Mucosa of gallbladder (tissue), 1 donor: ENCODE results near the gene NEGR1. TPM values are rescaled to one million over a fixed set of nuclear protein-coding genes. Genes with fewer than 3 reads are reported as not detected.

ENCODE experiments used
- DNase-seq: peaks from one replicate; pipeline ENCODE4 v3.0.0-alpha.2; 2020; ENCODE audit warnings: low spot score
- total RNA-seq: library from RNA; stranded (reverse); gene quantifications from one replicate; pipeline ENCODE4 v1.2.1, GENCODE V29; 2021
- donor health status: DM: no; HTN: no; CAD: no.

NEGR1 gene
- total RNA-seq, 1 donor from 2014 or later, result 26.9 TPM

- no peak for DNase-seq
Observed at GRCh38 chr1:71634159-71634558, 648.2 kb downstream of the NEGR1 start.

DNA sequence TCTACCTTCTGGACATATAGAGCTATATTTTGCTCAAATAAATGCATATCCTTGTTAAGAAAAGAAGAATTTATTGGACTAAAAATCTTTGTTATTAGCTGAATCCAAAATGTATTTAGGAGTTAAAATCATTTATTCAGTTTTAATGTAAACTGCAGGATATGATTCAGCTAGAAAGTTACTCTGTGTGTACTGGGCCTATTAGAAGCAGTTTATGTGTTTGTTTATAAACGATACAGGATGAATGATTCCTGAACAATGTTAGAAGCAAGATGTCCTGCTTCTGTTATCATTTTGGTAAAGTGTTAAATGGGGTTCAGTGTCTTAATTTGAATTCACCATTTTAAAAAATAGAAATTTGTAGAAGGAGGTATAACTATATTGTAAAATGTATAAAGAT is 652.3 kb downstream of the NEGR1 start:
- DNase-seq, result no peak

- no peak for DNase-seq
Observed at GRCh38 chr1:71625004-71625403, 657.3 kb downstream of the NEGR1 start.

DNA sequence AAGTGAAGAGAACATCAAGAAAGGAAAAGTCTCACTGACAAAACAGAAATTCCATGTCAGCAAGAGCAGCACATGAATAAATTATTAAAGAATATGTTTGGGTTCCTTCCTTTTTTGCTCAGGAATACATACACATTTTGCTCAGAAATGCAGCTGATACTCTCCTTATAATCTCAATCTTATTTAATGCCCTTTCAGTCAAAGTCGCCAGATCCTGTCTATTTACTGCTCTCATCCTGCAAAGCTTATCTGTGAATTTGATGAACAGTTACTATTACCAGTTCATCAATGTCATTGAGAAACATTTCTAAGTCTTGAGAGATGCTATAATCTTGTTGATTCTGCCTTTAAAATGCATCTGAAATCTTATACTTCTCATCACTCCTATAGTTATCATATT is 658.5 kb downstream of the NEGR1 start:
- no peak for DNase-seq

GRCh38 chr1:71621785-71622184 is 660.6 kb downstream of the NEGR1 start:
- DNase-seq, result no peak

DNA sequence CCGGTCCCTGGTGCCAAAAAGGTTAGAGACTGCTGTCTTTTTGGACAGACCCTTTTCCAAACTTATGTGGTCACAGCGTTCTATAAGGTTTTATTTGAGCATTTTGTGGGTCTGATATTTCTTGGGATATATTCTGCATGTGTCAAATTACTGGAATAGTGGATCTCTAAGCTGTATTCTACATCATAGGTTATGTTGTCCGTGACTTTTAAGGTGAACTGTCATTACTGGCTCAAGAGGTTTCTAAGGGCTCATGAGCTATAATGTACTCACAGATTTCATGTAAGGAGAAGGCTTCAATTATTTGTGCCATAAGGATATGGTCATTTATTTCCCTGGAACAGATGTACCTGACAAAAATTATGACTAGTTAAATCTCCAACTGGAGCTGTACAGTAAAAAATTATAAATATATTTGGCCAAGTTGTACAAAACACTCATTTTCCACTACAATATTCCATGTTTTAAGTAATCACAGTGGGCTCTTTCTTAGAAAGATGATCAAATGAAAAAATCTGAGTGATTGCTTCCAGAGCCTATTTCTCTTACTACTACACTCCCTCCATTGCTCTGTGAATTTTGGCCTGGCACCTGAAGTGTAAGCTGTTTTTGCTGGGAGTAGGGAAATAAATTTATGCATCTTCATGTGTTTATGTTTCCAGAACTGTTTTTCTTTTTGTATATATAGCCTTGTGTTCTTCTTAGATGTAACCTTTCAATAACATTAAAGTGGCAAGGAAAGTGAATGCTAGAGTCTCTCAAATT is 663.4 kb downstream of the NEGR1 start:
- no peak for DNase-seq

- DNase-seq, result no peak
Observed at GRCh38 chr1:71618191-71618590, 664.1 kb downstream of the NEGR1 start.

- DNase-seq, result no peak
Observed at GRCh38 chr1:71610476-71610875, 671.9 kb downstream of the NEGR1 start.

GRCh38 chr1:71603044-71603776 is 679.1 kb downstream of the NEGR1 start:
- DNase-seq, result no peak

- no peak for DNase-seq
Observed at GRCh38 chr1:71600023-71600422, 682.3 kb downstream of the NEGR1 start.

DNA sequence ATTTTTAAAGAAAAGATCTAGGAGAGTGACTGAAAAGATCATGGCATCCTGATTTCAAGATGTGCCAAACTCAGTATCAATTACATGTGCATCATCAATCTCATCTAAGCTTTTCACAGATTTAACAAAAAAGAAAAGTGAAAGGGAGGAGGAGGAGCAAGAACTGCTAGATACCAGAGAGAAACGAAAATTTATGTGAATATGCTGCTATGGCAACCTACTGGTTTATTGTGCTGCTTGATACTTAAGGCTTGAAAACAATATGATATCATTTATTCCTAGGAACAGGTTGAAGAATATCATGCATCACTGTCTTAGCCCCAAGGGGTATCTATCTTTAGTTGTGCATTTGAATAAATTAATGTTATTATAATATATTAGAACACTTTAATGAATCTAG is 683.0 kb downstream of the NEGR1 start:
- DNase-seq, result no peak

- no peak for DNase-seq
Observed at GRCh38 chr1:71593523-71593922, 688.8 kb downstream of the NEGR1 start.

- no peak for DNase-seq
Observed at GRCh38 chr1:71592646-71593274, 689.6 kb downstream of the NEGR1 start.

GRCh38 chr1:71589005-71589404 is 693.3 kb downstream of the NEGR1 start:
- no peak for DNase-seq

- peak; percentile 14 for DNase-seq
Observed at GRCh38 chr1:71587961-71588360, 694.4 kb downstream of the NEGR1 start.

- DNase-seq, result no peak
Observed at GRCh38 chr1:71586030-71586429, 696.3 kb downstream of the NEGR1 start.

GRCh38 chr1:71583756-71584155 is 698.6 kb downstream of the NEGR1 start:
- DNase-seq, result no peak

DNA sequence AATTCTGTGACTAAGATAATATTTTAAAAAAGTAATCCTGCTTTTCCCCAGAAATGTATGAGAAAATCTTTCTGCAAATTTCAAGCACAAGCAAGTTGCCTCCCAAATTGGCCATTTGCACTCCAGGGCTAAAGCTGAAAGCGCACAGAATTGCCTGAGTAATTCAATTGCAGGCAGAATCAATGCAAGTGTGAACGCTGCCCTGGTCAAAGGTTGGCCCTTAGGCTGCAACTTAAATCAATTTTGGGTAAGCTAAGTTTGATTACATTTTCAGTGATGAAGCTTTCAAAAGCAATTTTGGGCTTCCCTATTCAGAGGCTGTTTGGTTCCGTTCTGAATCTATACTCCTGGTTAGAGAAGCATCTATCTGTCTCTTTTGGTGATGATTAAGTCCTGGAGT is 699.7 kb downstream of the NEGR1 start:
- DNase-seq, result peak; percentile 12

- no peak for DNase-seq
Observed at GRCh38 chr1:71577451-71578131, 704.7 kb downstream of the NEGR1 start.

- DNase-seq, result no peak
Observed at GRCh38 chr1:71572038-71572437, 710.3 kb downstream of the NEGR1 start.

DNA sequence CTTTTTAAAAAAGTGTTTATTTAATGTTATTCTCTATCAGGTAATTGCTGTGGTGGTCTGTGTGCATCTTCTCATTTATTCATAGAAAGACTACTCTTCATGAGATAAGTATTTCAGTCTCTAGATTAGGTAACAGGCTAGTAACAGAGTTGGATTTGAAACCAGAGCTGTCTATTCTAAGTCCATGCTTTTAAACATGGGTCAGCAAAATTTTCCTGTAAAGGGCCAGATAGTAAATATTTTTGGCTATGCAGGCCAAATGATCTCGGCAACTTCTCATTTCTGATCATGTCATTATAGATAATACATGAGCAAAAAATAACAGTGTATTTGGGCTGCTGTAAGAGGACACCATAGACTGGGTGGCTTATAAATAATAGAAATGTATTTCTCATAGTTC is 715.9 kb downstream of the NEGR1 start:
- DNase-seq, result no peak

DNA sequence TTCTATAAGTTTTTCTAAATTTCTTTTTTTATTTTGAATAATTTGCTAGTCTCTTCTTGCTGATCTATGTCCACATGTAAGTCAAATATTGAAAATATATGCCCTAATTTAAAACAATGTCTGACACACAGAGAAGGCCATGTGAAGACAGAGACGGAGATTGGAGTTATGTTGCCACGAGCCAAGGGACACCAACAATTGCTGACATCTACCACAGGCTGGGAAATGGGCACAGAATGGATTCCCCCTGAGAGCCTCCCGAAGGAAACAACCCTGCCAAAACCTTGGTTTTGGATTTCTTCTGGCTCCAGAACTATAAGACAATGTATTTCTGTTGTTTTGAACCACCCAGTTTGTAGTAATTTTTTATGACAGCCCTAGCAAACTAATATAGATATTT is 716.5 kb downstream of the NEGR1 start:
- no peak for DNase-seq
